GM23248 (cell line): Measurements from ENCODE around the gene OXSR1. TPM values are rescaled to one million over a fixed set of nuclear protein-coding genes. Genes with fewer than 3 reads are reported as not detected.

Experiments
- DNase-seq: peaks from one replicate; pipeline ENCODE4 v3.0.0-alpha.2; 2015
- H2AFZ ChIP-seq: fragments of 200-600 bp; sonication (generic); 2 replicates; pipeline ENCODE4 v1.6.1; 2016; ENCODE audit warnings: antibody characterized with exemption
- H3F3A ChIP-seq: fragments of 200-600 bp; sonication (generic); 2 replicates; pipeline ENCODE4 v1.6.1; 2016; ENCODE audit warnings: mild to moderate bottlenecking, antibody characterized with exemption, mixed run types; ENCODE audit not compliant: insufficient read depth
- H3K27ac ChIP-seq: fragments of 200-600 bp; sonication (generic); 2 replicates; pipeline ENCODE4 v1.5.1; 2016; ENCODE audit warnings: mild to moderate bottlenecking
- H3K27me3 ChIP-seq: fragments of 200-600 bp; sonication (generic); replicated peaks from 2 replicates; pipeline ENCODE4 v1.6.1; 2016; ENCODE audit warnings: mild to moderate bottlenecking; ENCODE audit not compliant: insufficient read depth
- H3K36me3 ChIP-seq: fragments of 200-600 bp; sonication (generic); 2 replicates; pipeline ENCODE4 v1.6.1; 2016; ENCODE audit warnings: low read depth, mild to moderate bottlenecking
- H3K4me1 ChIP-seq: fragments of 200-600 bp; sonication (generic); 2 replicates; pipeline ENCODE4 v1.6.1; 2016; ENCODE audit warnings: mild to moderate bottlenecking; ENCODE audit not compliant: insufficient read depth
- H3K4me2 ChIP-seq: fragments of 200-600 bp; sonication (generic); one replicate; pipeline ENCODE4 v1.6.1; 2016; ENCODE audit warnings: mild to moderate bottlenecking; ENCODE audit not compliant: unreplicated experiment
- H3K4me3 ChIP-seq: fragments of 200-600 bp; sonication (generic); 2 replicates; pipeline ENCODE4 v1.5.1; 2016; ENCODE audit warnings: mild to moderate bottlenecking
- H3K79me2 ChIP-seq: fragments of 200-600 bp; sonication (generic); 2 replicates; pipeline ENCODE4 v1.6.1; 2016; ENCODE audit warnings: mild to moderate bottlenecking; ENCODE audit not compliant: insufficient read depth
- H3K9ac ChIP-seq: fragments of 200-600 bp; sonication (generic); 2 replicates; pipeline ENCODE4 v1.6.1; 2016; ENCODE audit warnings: mild to moderate bottlenecking
- H3K9me2 ChIP-seq: fragments of 200-600 bp; sonication (generic); 2 replicates; pipeline ENCODE4 v1.6.1; 2016; ENCODE audit warnings: mixed run types, mild to moderate bottlenecking, moderate library complexity; ENCODE audit not compliant: insufficient read depth
- H3K9me3 ChIP-seq: fragments of 200-600 bp; sonication (generic); one replicate; pipeline ENCODE4 v1.6.1; 2017; ENCODE audit warnings: low read depth
- H4K20me1 ChIP-seq: fragments of 200-600 bp; sonication (generic); 2 replicates; pipeline ENCODE4 v1.6.0; 2016; ENCODE audit not compliant: insufficient read depth
- EZH2 ChIP-seq: fragments of 200-600 bp; sonication (generic); IDR thresholded peaks from 2 replicates; pipeline ENCODE4 v1.6.1; 2018; ENCODE audit warnings: antibody characterized with exemption, mild to moderate bottlenecking; ENCODE audit not compliant: insufficient read depth, poor library complexity, severe bottlenecking
- EZH2phosphoT487 ChIP-seq: fragments of 200-600 bp; sonication (generic); IDR thresholded peaks from 2 replicates; pipeline ENCODE4 v1.6.1; 2018; ENCODE audit warnings: antibody characterized with exemption, moderate library complexity, mild to moderate bottlenecking, low read depth; ENCODE audit not compliant: insufficient read depth
- WGBS, 2 experiments: methylation state at CpG; one replicate each; pipeline ENCODE4 v1.1.6; 2015 to 2017; ENCODE audit warnings: low lambda C conversion rate in 2 of 2, low coverage in 1 of 2; ENCODE audit errors: missing lambda C conversion rate in 2 of 2; 5-methylcytosine and 5-hydroxymethylcytosine counted together
- in situ Hi-C: fragments of 300-500 bp; cut with MboI; formaldehyde crosslinking; loops from 2 replicates; pipeline ENCODE4 v1.15.0; 2020
- polyA plus RNA-seq: library from polyadenylated mRNA; unstranded; fragments of >200 nt; fragmentation: Nextera tagmentation; extraction: Ambion mirVana; gene quantifications from 2 replicates; pipeline ENCODE4 v1.2.1, GENCODE V29; 2016
- total RNA-seq: library from RNA; depleted of rRNA; stranded (reverse); fragments of >200 nt; shearing (Covaris generic); gene quantifications from 2 replicates; pipeline ENCODE4 v1.2.3, GENCODE V29; 2014

Gene OXSR1
- total and polyA plus RNA-seq, 2 experiments from 2014 or later: 17.1 to 29.5 TPM

DNA sequence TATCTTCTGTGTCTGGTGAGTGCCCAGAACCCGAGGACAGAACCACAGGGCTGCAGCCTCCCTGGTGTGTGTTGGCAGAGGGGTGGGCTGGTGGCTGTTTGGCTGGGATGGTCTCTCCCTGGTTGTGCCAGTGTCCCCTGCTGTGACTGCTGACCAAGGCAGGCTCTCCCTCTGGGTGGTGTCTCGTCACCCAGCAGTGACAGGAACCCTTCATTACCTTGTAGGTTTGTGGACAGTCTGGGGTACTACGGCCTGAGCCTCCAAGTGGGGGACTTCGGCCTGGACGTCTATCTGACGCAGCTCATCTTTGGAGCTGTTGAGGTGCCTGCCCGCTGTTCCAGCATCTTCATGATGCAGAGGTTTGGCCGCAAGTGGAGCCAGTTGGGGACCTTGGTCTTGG, 110.3 kb downstream of the OXSR1 start:
- H3K4me1 ChIP-seq: no peaks in the 10 kb centered on the region
- no peak overlapping the region for H2AFZ ChIP-seq
- TF ChIP-seq EZH2 (no peak), EZH2phosphoT487 (no peak)
- WGBS, 2 experiments: 85 to 88% methylated on average over 7 to 8 of the region's 8 CpGs
- no peaks in the 10 kb centered on the region for H3K36me3 ChIP-seq
- H3K27ac ChIP-seq: no peak overlapping the region
- no peaks in the 10 kb centered on the region for H4K20me1 ChIP-seq
- H3K4me3 ChIP-seq: no peak overlapping the region
- no peaks in the 10 kb centered on the region for H3K79me2 ChIP-seq
- H3K27me3 ChIP-seq: no peaks in the 10 kb centered on the region
- no peaks in the 10 kb centered on the region for H3K9me3 ChIP-seq
- no peak overlapping the region for H3K4me2 ChIP-seq
- H3F3A ChIP-seq: no peaks in the 10 kb centered on the region
- in situ Hi-C loops: no loop called here
- H3K9me2 ChIP-seq: no peaks in the 10 kb centered on the region
- no peak for DNase-seq
- H3K9ac ChIP-seq: no peak overlapping the region

DNA sequence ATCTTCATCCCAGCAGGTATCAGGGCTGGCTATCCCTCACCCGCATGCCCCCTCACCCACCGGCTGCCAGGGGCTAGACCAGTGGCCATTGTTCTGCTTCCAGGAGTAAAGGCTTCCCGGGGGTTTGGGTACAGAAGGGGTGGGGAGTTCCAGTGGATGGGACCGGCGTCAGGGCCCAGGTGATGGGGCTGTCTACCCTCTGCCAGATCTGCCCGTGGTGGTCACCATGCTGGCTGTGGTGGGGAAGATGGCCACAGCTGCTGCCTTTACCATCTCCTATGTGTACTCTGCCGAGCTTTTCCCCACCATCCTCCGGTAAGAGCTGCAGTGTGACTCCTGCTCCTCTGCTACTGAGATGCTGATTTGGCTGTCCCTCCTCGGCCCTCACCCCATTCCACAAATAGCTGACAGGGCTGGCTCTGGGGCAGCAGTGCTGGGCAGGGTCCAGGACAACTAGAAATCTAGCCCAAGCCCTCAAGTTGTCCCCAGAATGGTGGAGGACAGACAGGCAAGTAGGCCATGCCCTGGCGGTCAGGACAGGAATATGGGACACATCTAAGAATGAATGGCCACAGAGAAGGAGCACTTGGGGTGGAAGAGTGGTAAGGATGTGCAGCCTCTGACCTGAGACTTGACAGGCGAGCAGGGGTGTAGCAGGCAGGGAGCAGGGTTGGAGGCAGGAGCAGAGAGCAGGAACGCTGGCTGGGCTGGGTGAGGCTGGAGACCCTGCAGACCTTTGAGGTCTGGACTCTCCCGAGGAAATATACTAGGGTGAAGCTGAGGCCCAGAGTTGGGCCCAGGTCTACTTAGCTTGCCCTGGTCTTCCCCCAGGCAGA, 111.0 kb downstream of the OXSR1 start:
- DNase-seq: no peak
- H2AFZ ChIP-seq: no peak overlapping the region
- TF ChIP-seq EZH2phosphoT487 (no peak), EZH2 (no peak)
- H3K36me3 ChIP-seq: no peaks in the 10 kb centered on the region
- H4K20me1 ChIP-seq: no peaks in the 10 kb centered on the region
- no peak overlapping the region for H3K27ac ChIP-seq
- H3F3A ChIP-seq: no peaks in the 10 kb centered on the region
- in situ Hi-C loops: no loop called here
- H3K4me2 ChIP-seq: no peak overlapping the region
- H3K9ac ChIP-seq: no peak overlapping the region
- H3K79me2 ChIP-seq: no peaks in the 10 kb centered on the region
- no peaks in the 10 kb centered on the region for H3K9me3 ChIP-seq
- H3K9me2 ChIP-seq: no peaks in the 10 kb centered on the region
- no peak overlapping the region for H3K4me3 ChIP-seq
- H3K27me3 ChIP-seq: no peaks in the 10 kb centered on the region
- H3K4me1 ChIP-seq: no peaks in the 10 kb centered on the region
- 87% methylated on average over 10 to 13 of the region's 13 CpGs for WGBS, 2 experiments

- no peak overlapping the region for H3K9ac ChIP-seq
- no peaks in the 10 kb centered on the region for H3F3A ChIP-seq
- no peaks in the 10 kb centered on the region for H3K36me3 ChIP-seq
These were observed 111.7 kb downstream of the OXSR1 start for GRCh38 chr3:38276917-38277630.

DNA sequence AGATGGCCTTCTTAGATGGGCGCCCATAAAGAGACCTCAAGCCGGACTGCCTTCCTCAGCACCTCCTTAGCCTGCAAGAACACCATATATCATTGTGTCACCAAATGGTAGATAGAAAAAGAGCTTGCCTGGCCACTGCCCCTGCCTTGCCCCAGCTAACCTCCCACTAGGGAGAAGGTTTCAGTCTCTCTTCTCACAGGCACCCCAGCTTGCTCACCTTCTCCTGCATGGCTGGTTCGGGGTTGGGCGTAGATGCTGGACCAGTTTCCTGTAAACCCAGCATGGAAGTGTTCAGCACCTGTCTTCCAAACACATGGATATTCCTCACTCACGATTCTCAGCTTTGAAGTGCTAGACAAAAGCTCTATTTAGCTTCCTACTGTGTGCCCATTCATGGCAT, 113.5 kb downstream of the OXSR1 start:
- Histone ChIP-seq H3K4me3 (no peak overlapping the region), H3F3A (no peaks in the 10 kb centered on the region), H3K36me3 (no peaks in the 10 kb centered on the region), H3K4me2 (no peak overlapping the region), H3K9me3 (no peaks in the 10 kb centered on the region), H3K9ac (no peak overlapping the region), H3K9me2 (no peaks in the 10 kb centered on the region), H3K4me1 (no peaks in the 10 kb centered on the region), H3K27ac (no peak overlapping the region), H4K20me1 (no peaks in the 10 kb centered on the region), H3K27me3 (no peaks in the 10 kb centered on the region), H3K79me2 (no peaks in the 10 kb centered on the region), H2AFZ (no peak overlapping the region)
- in situ Hi-C loops: no loop called here
- DNase-seq: no peak
- WGBS, 2 experiments: 89 to 90% methylated on average over 5 of the region's 5 CpGs
- TF ChIP-seq EZH2 (no peak), EZH2phosphoT487 (no peak)

More at GRCh38 chr3:38276917-38277630, 111.7 kb downstream of the OXSR1 start:
- no peaks in the 10 kb centered on the region for H3K4me1 ChIP-seq
- H3K4me3 ChIP-seq: no peak overlapping the region
- no peaks in the 10 kb centered on the region for H3K9me2 ChIP-seq
- no peak overlapping the region for H3K4me2 ChIP-seq
- H3K27ac ChIP-seq: no peak overlapping the region
- no peak for TF ChIP-seq EZH2phosphoT487
- TF ChIP-seq EZH2: no peak
- WGBS, 2 experiments: 91 to 94% methylated on average over 12 to 13 of the region's 13 CpGs
- DNase-seq: no peak
- in situ Hi-C loops: no loop called here
- no peak overlapping the region for H2AFZ ChIP-seq
- no peaks in the 10 kb centered on the region for H3K9me3 ChIP-seq
- H4K20me1 ChIP-seq: no peaks in the 10 kb centered on the region
- no peaks in the 10 kb centered on the region for H3K27me3 ChIP-seq
- H3K79me2 ChIP-seq: no peaks in the 10 kb centered on the region
